ENCODE data around the gene ZXDA.

The ZXDA gene

DNA sequence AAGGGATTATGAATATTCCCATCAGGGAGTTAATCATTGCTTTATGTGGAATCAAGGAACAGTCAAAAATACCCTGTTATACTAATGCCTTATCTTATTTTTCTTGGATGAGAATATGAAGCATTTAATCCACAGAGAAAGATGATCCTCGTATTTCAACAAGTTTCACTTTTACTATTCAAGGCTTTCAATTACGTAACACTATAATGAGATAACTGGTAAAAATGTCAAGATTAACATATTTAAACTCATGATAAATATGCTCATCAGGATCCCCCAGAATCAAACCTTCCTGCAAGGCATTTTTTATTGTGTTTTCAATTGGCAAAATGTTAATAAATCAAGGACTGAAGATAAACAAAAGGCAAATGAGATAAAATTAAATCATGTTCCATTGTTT is 5.1 kb downstream of the ZXDA start:
- POLR2A ChIA-PET = no interaction called here
- no peak for DNase-seq (ENCODE audit: low read depth, low spot score)
- H3K4me3 ChIP-seq (ENCODE audit: low read depth, low read length) = no peak overlapping the region
- CTCF ChIA-PET = no interaction called here
- TF ChIP-seq, protein P1, sequence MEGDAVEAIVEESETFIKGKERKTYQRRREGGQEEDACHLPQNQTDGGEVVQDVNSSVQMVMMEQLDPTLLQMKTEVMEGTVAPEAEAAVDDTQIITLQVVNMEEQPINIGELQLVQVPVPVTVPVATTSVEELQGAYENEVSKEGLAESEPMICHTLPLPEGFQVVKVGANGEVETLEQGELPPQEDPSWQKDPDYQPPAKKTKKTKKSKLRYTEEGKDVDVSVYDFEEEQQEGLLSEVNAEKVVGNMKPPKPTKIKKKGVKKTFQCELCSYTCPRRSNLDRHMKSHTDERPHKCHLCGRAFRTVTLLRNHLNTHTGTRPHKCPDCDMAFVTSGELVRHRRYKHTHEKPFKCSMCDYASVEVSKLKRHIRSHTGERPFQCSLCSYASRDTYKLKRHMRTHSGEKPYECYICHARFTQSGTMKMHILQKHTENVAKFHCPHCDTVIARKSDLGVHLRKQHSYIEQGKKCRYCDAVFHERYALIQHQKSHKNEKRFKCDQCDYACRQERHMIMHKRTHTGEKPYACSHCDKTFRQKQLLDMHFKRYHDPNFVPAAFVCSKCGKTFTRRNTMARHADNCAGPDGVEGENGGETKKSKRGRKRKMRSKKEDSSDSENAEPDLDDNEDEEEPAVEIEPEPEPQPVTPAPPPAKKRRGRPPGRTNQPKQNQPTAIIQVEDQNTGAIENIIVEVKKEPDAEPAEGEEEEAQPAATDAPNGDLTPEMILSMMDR (IDR thresholded peaks at IDR 0.05; ENCODE audit: insufficient read depth, low read length, missing control alignments) = no peak

DNA sequence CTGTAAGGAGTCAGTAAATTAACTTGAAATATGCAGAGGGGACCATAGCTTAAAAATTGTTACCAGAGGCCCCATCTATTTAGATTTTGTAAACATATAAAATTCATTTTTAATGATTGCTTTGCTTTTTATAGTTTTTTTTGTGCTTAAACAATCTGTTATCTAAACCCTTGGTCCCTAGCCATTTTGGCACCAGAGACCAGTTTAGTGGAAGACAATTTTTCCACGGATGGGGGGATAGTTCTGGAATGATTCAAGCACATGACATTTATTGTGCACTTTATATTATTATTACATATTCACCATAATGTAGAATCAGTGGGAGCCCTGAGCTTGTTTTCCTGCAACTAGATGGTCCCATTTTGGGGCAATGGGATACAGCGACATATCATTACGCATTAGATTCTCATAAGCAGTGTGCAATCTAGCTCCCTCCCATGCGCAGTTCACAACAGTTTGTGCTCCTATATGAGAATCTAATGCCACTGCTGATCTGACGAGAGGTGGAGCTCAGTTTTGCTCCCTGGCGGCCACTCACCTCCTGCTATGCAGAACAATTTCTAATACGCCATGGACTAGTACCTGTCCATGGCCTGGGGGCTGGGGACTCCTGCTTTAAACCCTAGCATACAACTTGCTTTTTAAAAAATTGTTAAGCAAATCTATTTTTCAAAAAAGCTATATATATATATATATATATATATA is 5.9 kb downstream of the ZXDA start:
- no peak overlapping the region for H3K4me3 ChIP-seq (ENCODE audit: low read depth, low read length)
- TF ChIP-seq, protein P1 (IDR thresholded peaks at IDR 0.05; ENCODE audit: insufficient read depth, low read length, missing control alignments) = no peak
- CTCF ChIA-PET = no interaction called here
- no peak for DNase-seq (ENCODE audit: low read depth, low spot score)
- POLR2A ChIA-PET = no interaction called here

DNA sequence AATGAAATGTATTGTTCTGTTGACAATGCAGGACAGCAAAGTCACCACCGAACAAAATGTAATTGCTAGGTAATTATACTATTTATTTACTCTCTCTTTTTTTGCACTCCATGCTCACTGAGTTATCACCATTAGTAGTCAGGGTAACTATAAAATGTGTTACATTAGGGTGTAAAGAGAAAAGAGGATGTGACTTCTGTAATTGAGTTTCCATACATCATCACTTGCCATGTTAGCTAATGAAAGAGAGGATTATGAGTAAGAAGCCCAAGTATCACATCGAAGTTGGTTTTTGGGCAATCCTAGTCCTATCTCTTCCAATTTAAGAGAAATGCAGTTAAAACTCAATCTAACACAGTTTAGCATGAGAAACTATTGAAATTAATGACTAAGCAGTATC is 7.6 kb downstream of the ZXDA start:
- ChIA-PET POLR2A (no interaction called here), CTCF (no interaction called here)
- TF ChIP-seq, protein P1 (IDR thresholded peaks at IDR 0.05; ENCODE audit: insufficient read depth, low read length, missing control alignments) = no peak
- no peak overlapping the region for H3K4me3 ChIP-seq (ENCODE audit: low read depth, low read length)
- no peak for DNase-seq (ENCODE audit: low read depth, low spot score)

DNA sequence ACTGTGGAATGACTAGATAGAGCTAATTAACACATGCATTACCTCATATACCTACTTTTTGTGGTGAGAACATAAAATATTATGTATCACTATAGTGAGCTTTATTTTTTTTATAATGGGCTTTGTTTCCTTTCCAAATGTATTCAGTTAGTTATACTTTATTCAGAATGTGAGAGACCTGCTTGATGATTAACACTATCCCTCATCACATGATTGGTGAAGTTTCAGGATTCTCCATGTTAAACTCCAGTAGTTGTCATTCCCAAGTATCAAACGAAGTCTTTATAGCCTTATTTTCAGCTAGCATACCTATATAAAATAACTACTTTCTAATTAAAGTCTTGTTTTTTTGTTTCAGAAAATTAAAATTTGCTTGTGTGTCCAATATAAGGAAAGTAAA is 8.8 kb downstream of the ZXDA start:
- DNase-seq (ENCODE audit: low read depth, low spot score) = no peak
- POLR2A ChIA-PET = no interaction called here
- TF ChIP-seq, protein P1 (IDR thresholded peaks at IDR 0.05; ENCODE audit: insufficient read depth, low read length, missing control alignments) = no peak
- CTCF ChIA-PET = interaction anchor here (1.3 kb wide), 1 partner anchor 79 kb away, joined by 3 read pairs; no protein-coding TSS in a partner anchor
- no peak overlapping the region for H3K4me3 ChIP-seq (ENCODE audit: low read depth, low read length)

DNA sequence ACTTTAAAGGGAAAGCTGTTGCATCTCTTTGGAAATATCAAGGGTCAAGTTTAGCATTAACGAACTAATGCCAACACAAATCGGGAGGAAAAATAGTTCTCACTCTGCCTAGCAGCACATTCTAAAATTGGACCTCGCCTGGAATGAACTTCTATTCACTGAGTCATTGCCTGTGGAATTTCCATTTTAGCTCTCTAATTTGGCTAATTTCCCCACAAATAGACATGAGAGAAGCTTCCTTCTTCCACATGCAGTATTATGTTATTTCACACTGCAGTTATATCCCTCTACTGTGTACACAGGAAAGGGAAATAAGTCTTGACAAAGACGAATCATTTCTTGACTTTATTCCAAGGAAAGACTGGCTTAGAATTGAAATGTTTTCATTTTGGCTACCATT is 9.3 kb downstream of the ZXDA start:
- ChIA-PET POLR2A (no interaction called here), CTCF (interaction anchor here (1.3 kb wide), 1 partner anchor 78 kb away, joined by 3 read pairs; no protein-coding TSS in a partner anchor)
- TF ChIP-seq, protein P1 (IDR thresholded peaks at IDR 0.05; ENCODE audit: insufficient read depth, low read length, missing control alignments) = no peak
- H3K4me3 ChIP-seq (ENCODE audit: low read depth, low read length) = no peak overlapping the region
- no peak for DNase-seq (ENCODE audit: low read depth, low spot score)

DNA sequence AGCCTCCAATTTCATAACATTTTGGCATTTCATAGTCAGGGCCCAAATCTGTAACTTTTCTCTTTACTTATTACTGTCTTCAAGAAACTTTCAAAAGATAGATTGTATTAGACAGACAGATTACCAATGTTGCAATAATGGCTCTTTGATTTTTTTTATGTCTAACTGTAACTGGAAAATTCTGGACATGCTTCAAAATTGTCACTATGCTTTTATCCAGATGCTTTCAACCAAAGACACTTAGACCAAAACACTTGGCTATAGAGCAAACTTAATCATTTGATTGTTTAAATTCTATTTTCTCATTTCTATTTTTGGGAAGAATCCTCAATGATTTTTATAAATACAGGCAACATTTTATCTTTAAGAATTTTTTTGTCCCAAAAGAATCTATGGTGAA is 10.4 kb downstream of the ZXDA start:
- no peak overlapping the region for H3K4me3 ChIP-seq (ENCODE audit: low read depth, low read length)
- ChIA-PET CTCF (no interaction called here), POLR2A (no interaction called here)
- TF ChIP-seq, protein P1 (IDR thresholded peaks at IDR 0.05; ENCODE audit: insufficient read depth, low read length, missing control alignments) = no peak
- DNase-seq (ENCODE audit: low read depth, low spot score) = no peak

Measured in AG04449 (cell line).